IMR-90 (cell line): Measurements from ENCODE around the gene ACOX2. TPM values are rescaled to one million over a fixed set of nuclear protein-coding genes. Genes with fewer than 3 reads are reported as not detected.

Experiments used
- ATAC-seq: fragments of 200-7000 bp; cut with Tn5 transposase; 2 replicates; pipeline ENCODE4 v1.9.1; 2020; ENCODE audit warnings: low read depth, mild to moderate bottlenecking, moderate library complexity
- BruUV-seq: library from RNA; stranded (reverse); fragments of 400-500 nt; replicated peaks from 2 replicates; lab custom pipeline; 2021; lab: Mats Ljungman, UMichigan
- CTCF ChIA-PET: fragments of 300-600 bp; formaldehyde crosslinking; extraction: SDS; loops from one replicate; lab custom pipeline; 2021; ENCODE audit warnings: antibody characterized with exemption; lab: Yijun Ruan, JAX
- POLR2A ChIA-PET: fragments of 300-600 bp; sonication (Branson Sonifier 250); formaldehyde crosslinking; loops from one replicate; lab custom pipeline; 2022; ENCODE audit warnings: antibody characterized with exemption; ENCODE audit not compliant: unreplicated experiment; lab: Charles Lee
- DNase-seq: peaks from one replicate; pipeline ENCODE4 v3.0.0; 2013
- H2AFZ ChIP-seq: replicated peaks from 2 replicates; pipeline ENCODE3; 2013; ENCODE audit warnings: low read length, mild to moderate bottlenecking; ENCODE audit not compliant: poor library complexity
- H2AK5ac ChIP-seq: 2 replicates; pipeline ENCODE4 v1.6.1; 2013; ENCODE audit warnings: low read depth, low read length, inconsistent platforms
- H2AK9ac ChIP-seq: replicated peaks from 2 replicates; pipeline ENCODE3; 2013; ENCODE audit warnings: mild to moderate bottlenecking, low read depth, low read length, moderate library complexity; ENCODE audit not compliant: poor library complexity
- H2BK120ac ChIP-seq: 2 replicates; pipeline ENCODE4 v1.6.1; 2013; ENCODE audit warnings: low read depth, low read length, inconsistent platforms
- H2BK15ac ChIP-seq: 3 replicates; pipeline ENCODE4 v1.6.1; 2013; ENCODE audit warnings: low read depth, low read length, inconsistent platforms
- H2BK20ac ChIP-seq: 2 replicates; pipeline ENCODE4 v1.6.1; 2013; ENCODE audit warnings: low read depth, mild to moderate bottlenecking, inconsistent platforms, low read length, moderate library complexity
- H2BK5ac ChIP-seq: 2 replicates; pipeline ENCODE4 v1.6.1; 2013; ENCODE audit warnings: mild to moderate bottlenecking, low read depth, low read length, inconsistent platforms; ENCODE audit not compliant: poor library complexity, severe bottlenecking
- H3K14ac ChIP-seq: replicated peaks from 2 replicates; pipeline ENCODE4 v1.6.1; 2013; ENCODE audit warnings: low read depth, low read length, inconsistent platforms
- H3K18ac ChIP-seq: 2 replicates; pipeline ENCODE4 v1.6.1; 2013; ENCODE audit warnings: low read depth, low read length, control low read depth
- H3K23ac ChIP-seq: 2 replicates; pipeline ENCODE4 v1.6.1; 2013; ENCODE audit warnings: low read depth, low read length, inconsistent platforms
- H3K27ac ChIP-seq: 2 replicates; pipeline ENCODE4 v1.5.1; 2013; ENCODE audit warnings: mild to moderate bottlenecking, control low read depth, low read length; ENCODE audit not compliant: insufficient read depth
- H3K27me3 ChIP-seq: 2 replicates; pipeline ENCODE4 v1.6.1; 2013; ENCODE audit warnings: low read length; ENCODE audit not compliant: control insufficient read depth, insufficient read depth
- H3K36me3 ChIP-seq: 2 replicates; pipeline ENCODE4 v1.6.1; 2013; ENCODE audit warnings: low read length, mixed read lengths; ENCODE audit not compliant: control insufficient read depth, insufficient read depth
- H3K4ac ChIP-seq: 2 replicates; pipeline ENCODE4 v1.6.1; 2013; ENCODE audit warnings: low read depth, low read length, inconsistent platforms
- H3K4me1 ChIP-seq: 2 replicates; pipeline ENCODE4 v1.6.1; 2013; ENCODE audit warnings: low read length, mixed read lengths; ENCODE audit not compliant: control insufficient read depth, insufficient read depth
- H3K4me2 ChIP-seq: 2 replicates; pipeline ENCODE4 v1.6.1; 2013; ENCODE audit warnings: low read depth, mild to moderate bottlenecking, control low read depth, low read length, moderate library complexity
- H3K4me3 ChIP-seq: 2 replicates; pipeline ENCODE4 v1.5.1; 2013; ENCODE audit warnings: low read depth, mild to moderate bottlenecking, control low read depth, low read length, moderate library complexity; ENCODE audit not compliant: insufficient read depth
- H3K56ac ChIP-seq: 2 replicates; pipeline ENCODE4 v1.6.1; 2013; ENCODE audit warnings: low read length, inconsistent platforms; ENCODE audit not compliant: insufficient read depth; ENCODE audit errors: extremely low read depth
- H3K79me1 ChIP-seq, 2 experiments: 2 replicates each; pipeline ENCODE4 v1.6.1; 2013; ENCODE audit warnings: low read length in 2 of 2, inconsistent platforms in 1 of 2, low read depth in 1 of 2
- H3K9ac ChIP-seq: 2 replicates; pipeline ENCODE4 v1.6.1; 2013; ENCODE audit warnings: low read depth, low read length, control low read depth
- H3K9me1 ChIP-seq: 2 replicates; pipeline ENCODE4 v1.6.1; 2013; ENCODE audit warnings: low read length, inconsistent platforms; ENCODE audit not compliant: insufficient read depth
- H3K9me3 ChIP-seq: 2 replicates; pipeline ENCODE4 v1.6.1; 2013; ENCODE audit warnings: low read length; ENCODE audit not compliant: control insufficient read depth, insufficient read depth
- H4K20me1 ChIP-seq: 2 replicates; pipeline ENCODE4 v1.6.1; 2013; ENCODE audit warnings: low read length, inconsistent platforms; ENCODE audit not compliant: insufficient read depth
- H4K5ac ChIP-seq: 2 replicates; pipeline ENCODE4 v1.6.1; 2013; ENCODE audit warnings: mild to moderate bottlenecking, low read depth, low read length, control low read depth
- H4K8ac ChIP-seq, 2 experiments: 2 replicates each; pipeline ENCODE4 v1.6.1; 2013; ENCODE audit warnings: low read depth in 2 of 2, low read length in 2 of 2, control low read depth in 1 of 2, inconsistent platforms in 1 of 2
- H4K91ac ChIP-seq: 2 replicates; pipeline ENCODE4 v1.6.1; 2013; ENCODE audit warnings: low read depth, low read length, inconsistent platforms; ENCODE audit not compliant: insufficient read depth
- BHLHE40 ChIP-seq: fragments of 150-350 bp; IDR thresholded peaks from 2 replicates; pipeline ENCODE4 v1.6.1; 2016; ENCODE audit warnings: mild to moderate bottlenecking, low read depth, low read length
- CEBPB ChIP-seq: IDR thresholded peaks from 2 replicates; pipeline ENCODE4 v1.6.1; 2012; ENCODE audit warnings: low read depth, low read length, improper control_type of control experiment
- CHD1 ChIP-seq: IDR thresholded peaks from 2 replicates; pipeline ENCODE4 v1.6.1; 2012; ENCODE audit warnings: low read depth, low read length, improper control_type of control experiment
- CTCF ChIP-seq: conservative IDR thresholded peaks from 2 replicates; pipeline ENCODE4 v1.5.1; 2012; ENCODE audit warnings: mild to moderate bottlenecking, low read depth, low read length, improper control_type of control experiment
- FOS ChIP-seq: fragments of 150-350 bp; IDR thresholded peaks from 2 replicates; pipeline ENCODE4 v1.6.1; 2016; ENCODE audit warnings: low read depth, low read length
- MAFK ChIP-seq: IDR thresholded peaks from 2 replicates; pipeline ENCODE4 v1.6.1; 2012; ENCODE audit warnings: low read depth, low read length, improper control_type of control experiment
- MAZ ChIP-seq: IDR thresholded peaks from 2 replicates; pipeline ENCODE4 v1.6.1; 2012; ENCODE audit warnings: low read depth, mild to moderate bottlenecking, low read length, improper control_type of control experiment, moderate library complexity, borderline replicate concordance
- MXI1 ChIP-seq: IDR thresholded peaks from 2 replicates; pipeline ENCODE4 v1.6.1; 2012; ENCODE audit warnings: low read depth, mild to moderate bottlenecking, low read length, moderate library complexity, borderline replicate concordance
- NFE2L2 ChIP-seq: fragments of 150-350 bp; IDR thresholded peaks from 2 replicates; pipeline ENCODE4 v1.6.1; 2016; ENCODE audit warnings: low read depth, mild to moderate bottlenecking, low read length
- POLR2A ChIP-seq: IDR thresholded peaks from 2 replicates; pipeline ENCODE4 v1.6.1; 2012; ENCODE audit warnings: mild to moderate bottlenecking, low read depth, low read length
- RAD21 ChIP-seq: IDR thresholded peaks from 2 replicates; pipeline ENCODE4 v1.6.1; 2012; ENCODE audit warnings: low read length, improper control_type of control experiment
- RCOR1 ChIP-seq: IDR thresholded peaks from 2 replicates; pipeline ENCODE4 v1.6.1; 2012; ENCODE audit warnings: mild to moderate bottlenecking, low read length, improper control_type of control experiment; ENCODE audit not compliant: insufficient replicate concordance
- RFX5 ChIP-seq: IDR thresholded peaks from 2 replicates; pipeline ENCODE4 v1.8.0; 2012; ENCODE audit warnings: low read depth, mild to moderate bottlenecking, low read length, moderate library complexity
- SMC3 ChIP-seq: fragments of 150-350 bp; IDR thresholded peaks from 2 replicates; pipeline ENCODE4 v1.6.1; 2016; ENCODE audit warnings: low read depth, mild to moderate bottlenecking, antibody characterized with exemption, low read length, moderate library complexity
- USF2 ChIP-seq: fragments of 150-350 bp; IDR thresholded peaks from 2 replicates; pipeline ENCODE4 v1.6.1; 2017; ENCODE audit warnings: mild to moderate bottlenecking, antibody characterized with exemption, low read length, low read depth
- WGBS, 2 experiments: methylation state at CpG; one replicate each; pipeline versions ENCODE4 v1.1.5 to v1.1.7; 2013; ENCODE audit warnings: missing lambda C conversion rate in 2 of 2; ENCODE audit not compliant: insufficient read length in 1 of 2; ENCODE audit errors: extremely low coverage in 2 of 2; 5-methylcytosine and 5-hydroxymethylcytosine counted together
- dilution Hi-C: fragments of 300-500 bp; cut with HindIII; formaldehyde crosslinking; loops from one replicate; pipeline ENCODE4 v1.14.3; 2018; ENCODE audit warnings: low sequenced_read_pairs; ENCODE audit not compliant: unreplicated experiment
- in situ Hi-C: fragments of 300-500 bp; cut with MboI; formaldehyde crosslinking; loops from 3 replicates; pipeline ENCODE4 v1.14.3; 2019; ENCODE audit warnings: low sequenced_read_pairs, inconsistent platforms, mixed read lengths
- intact Hi-C: fragments of 100-400 bp; cut with micrococcal nuclease; formaldehyde crosslinking; loops from 2 replicates; pipeline ENCODE4 v1.10.0; 2022
- polyA plus RNA-seq, 3 experiments: library from polyadenylated mRNA; depleted of rRNA; stranded (reverse); fragments of >200 nt; gene quantifications; 2 replicates each; pipeline ENCODE4 v1.2.3, GENCODE V29; 2012; ENCODE audit warnings: low replicate concordance in 1 of 3
- total RNA-seq: library from RNA; depleted of rRNA; stranded (reverse); fragments of >200 nt; gene quantifications from 2 replicates; pipeline ENCODE4 v1.2.3, GENCODE V29; 2012

Gene ACOX2
- total and polyA plus RNA-seq, 2 of the 4 experiments (the other 2 are of a cell fraction), result 15.6 to 32.9 TPM

GRCh38 chr3:58462829-58463180 lies 74.2 kb downstream of the ACOX2 start (continued):
- TF ChIP-seq POLR2A (no peak), SMC3 (no peak), CEBPB (no peak), RAD21 (no peak), MAFK (no peak), CHD1 (no peak)

GRCh38 chr3:58459160-58459559 lies 77.8 kb downstream of the ACOX2 start:
- Histone ChIP-seq H4K20me1 (no peaks in the 10 kb centered on the region), H4K8ac (no peak overlapping the region), H2BK15ac (no peak overlapping the region), H3K56ac (no peak overlapping the region), H2BK120ac (no peak overlapping the region), H3K18ac (no peak overlapping the region), H3K23ac (no peak overlapping the region), H2AFZ (no peak overlapping the region), H2BK5ac (no peak overlapping the region), H3K9me3 (peaks cover 2% of the 10 kb centered on the region), H4K91ac (no peak overlapping the region), H2AK9ac (no peak overlapping the region), H3K4me1 (peaks cover 2% of the 10 kb centered on the region; the same call in 1 of the 2 replicates), H2AK5ac (no peak overlapping the region), H2BK20ac (no peak overlapping the region), H3K14ac (no peak overlapping the region), H4K5ac (no peak overlapping the region), H3K9ac (no peak overlapping the region), H3K36me3 (no peaks in the 10 kb centered on the region), H3K4me3 (no peak overlapping the region), H3K79me1 (no peaks in the 10 kb centered on the region), H3K27ac (no peak overlapping the region), H3K27me3 (no peaks in the 10 kb centered on the region), H3K4me2 (no peak overlapping the region), H3K4ac (no peak overlapping the region), H3K9me1 (no peaks in the 10 kb centered on the region)
- ChIA-PET CTCF (no interaction called here), POLR2A (no interaction called here)
- in situ Hi-C loops (no loop called here), dilution Hi-C loops (no loop called here), intact Hi-C loops (no loop called here)
- DNase-seq (no peak), ATAC-seq (no peak)
- WGBS, 2 experiments, result no CpG with 5 or more reads among the region's 4 CpGs
- BruUV-seq, result no TSS peak
- TF ChIP-seq CHD1 (no peak), FOS (no peak), RAD21 (no peak), RCOR1 (no peak), MXI1 (no peak), NFE2L2 (no peak), MAFK (no peak), RFX5 (no peak), USF2 (no peak), SMC3 (no peak), CEBPB (no peak), MAZ (no peak), CTCF (no peak), BHLHE40 (no peak), POLR2A (no peak)
